Measurements from ENCODE around the gene GRM5. TPM values are rescaled to one million over a fixed set of nuclear protein-coding genes. Genes with fewer than 3 reads are reported as not detected.

The GRM5 gene
- total and polyA plus RNA-seq, 2 experiments from 2014 or later: not detected

GRCh38 chr11:88543902-88544655 is 521.7 kb downstream of the GRM5 start:
- no peaks in the 10 kb centered on the region for H3K9me3 ChIP-seq (ENCODE audit: low read depth)
- 52 to 54% methylated on average over 5 of the region's 5 CpGs for WGBS, 2 experiments (ENCODE audit: low coverage in 1 of 2, low lambda C conversion rate in 2 of 2, missing lambda C conversion rate in 2 of 2)
- H3K4me2 ChIP-seq (ENCODE audit: unreplicated experiment): peak overlapping the region; percentile 25
- peak; percentile 95 for DNase-seq
- TF ChIP-seq EZH2phosphoT487 (IDR thresholded peaks at IDR 0.05; ENCODE audit: insufficient read depth, low read depth): no peak
- no peak for TF ChIP-seq EZH2 (IDR thresholded peaks at IDR 0.05; ENCODE audit: insufficient read depth, poor library complexity, severe bottlenecking)
- H3F3A ChIP-seq (ENCODE audit: insufficient read depth): peaks cover 7% of the 10 kb centered on the region
- H3K36me3 ChIP-seq (ENCODE audit: low read depth): no peaks in the 10 kb centered on the region
- H3K27me3 ChIP-seq (replicated peaks; ENCODE audit: insufficient read depth): no peaks in the 10 kb centered on the region
- no peaks in the 10 kb centered on the region for H3K79me2 ChIP-seq (ENCODE audit: insufficient read depth)
- no peaks in the 10 kb centered on the region for H3K9me2 ChIP-seq (ENCODE audit: insufficient read depth)
- H3K4me1 ChIP-seq (ENCODE audit: insufficient read depth): peaks cover 16% of the 10 kb centered on the region
- no peaks in the 10 kb centered on the region for H4K20me1 ChIP-seq (ENCODE audit: insufficient read depth)
- peak overlapping the region; percentile 51 for H2AFZ ChIP-seq
- peak overlapping the region; percentile 37 for H3K27ac ChIP-seq
- no peak overlapping the region for H3K9ac ChIP-seq
- H3K4me3 ChIP-seq: no peak overlapping the region
- in situ Hi-C loops (cut with MboI): loop anchor here (25.0 kb wide), 4 partner anchors 307 to 1082 kb away; no protein-coding TSS in a partner anchor

GRCh38 chr11:88541006-88541405 is 524.8 kb downstream of the GRM5 start:
- Histone ChIP-seq H3K9ac (no peak overlapping the region), H3K27ac (no peak overlapping the region), H3K4me3 (no peak overlapping the region), H3K36me3 (ENCODE audit: low read depth) (no peaks in the 10 kb centered on the region), H3F3A (ENCODE audit: insufficient read depth) (peaks cover 21% of the 10 kb centered on the region), H3K27me3 (replicated peaks; ENCODE audit: insufficient read depth) (no peaks in the 10 kb centered on the region), H3K4me1 (ENCODE audit: insufficient read depth) (peaks cover 47% of the 10 kb centered on the region), H3K79me2 (ENCODE audit: insufficient read depth) (no peaks in the 10 kb centered on the region), H3K4me2 (ENCODE audit: unreplicated experiment) (no peak overlapping the region), H3K9me3 (ENCODE audit: low read depth) (no peaks in the 10 kb centered on the region), H4K20me1 (ENCODE audit: insufficient read depth) (no peaks in the 10 kb centered on the region), H2AFZ (no peak overlapping the region), H3K9me2 (ENCODE audit: insufficient read depth) (no peaks in the 10 kb centered on the region)
- WGBS, 2 experiments (ENCODE audit: low coverage in 1 of 2, low lambda C conversion rate in 2 of 2, missing lambda C conversion rate in 2 of 2): 97 to 98% methylated on average over 6 of the region's 6 CpGs
- in situ Hi-C loops (cut with MboI): loop anchor here (25.0 kb wide), 4 partner anchors 304 to 1079 kb away; no protein-coding TSS in a partner anchor
- no peak for TF ChIP-seq EZH2phosphoT487 (IDR thresholded peaks at IDR 0.05; ENCODE audit: insufficient read depth, low read depth)
- no peak for TF ChIP-seq EZH2 (IDR thresholded peaks at IDR 0.05; ENCODE audit: insufficient read depth, poor library complexity, severe bottlenecking)
- no peak for DNase-seq

DNA sequence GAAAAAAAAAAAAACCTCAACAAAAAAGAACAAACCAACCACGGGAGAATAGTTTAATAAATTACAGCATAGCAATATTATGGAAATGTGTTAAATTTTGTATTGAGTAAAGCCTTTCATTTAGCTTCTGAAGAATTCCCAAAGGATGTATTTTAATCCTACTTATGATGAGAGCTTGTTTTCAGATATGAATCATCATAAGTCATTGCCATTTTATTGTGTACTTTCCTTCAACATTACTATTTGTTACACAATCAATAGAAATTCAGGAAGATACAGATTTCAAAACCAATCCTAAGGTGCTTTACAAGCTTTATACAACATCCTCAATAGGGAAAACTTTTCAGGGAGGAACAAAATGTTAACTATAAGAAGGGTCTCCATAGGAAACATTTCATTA is 527.7 kb downstream of the GRM5 start:
- Histone ChIP-seq H3K9me3 (ENCODE audit: low read depth) (no peaks in the 10 kb centered on the region), H3K27me3 (replicated peaks; ENCODE audit: insufficient read depth) (no peaks in the 10 kb centered on the region), H3K79me2 (ENCODE audit: insufficient read depth) (no peaks in the 10 kb centered on the region), H3K36me3 (ENCODE audit: low read depth) (no peaks in the 10 kb centered on the region), H2AFZ (no peak overlapping the region), H3K9me2 (ENCODE audit: insufficient read depth) (no peaks in the 10 kb centered on the region), H3K4me3 (no peak overlapping the region), H3K4me1 (ENCODE audit: insufficient read depth) (peaks cover 44% of the 10 kb centered on the region), H3F3A (ENCODE audit: insufficient read depth) (peaks cover 25% of the 10 kb centered on the region), H3K27ac (no peak overlapping the region), H4K20me1 (ENCODE audit: insufficient read depth) (no peaks in the 10 kb centered on the region), H3K4me2 (ENCODE audit: unreplicated experiment) (peak overlapping the region; percentile 45), H3K9ac (no peak overlapping the region)
- in situ Hi-C loops (cut with MboI): loop anchor here (25.0 kb wide), 4 partner anchors 301 to 1076 kb away; no protein-coding TSS in a partner anchor
- TF ChIP-seq EZH2phosphoT487 (IDR thresholded peaks at IDR 0.05; ENCODE audit: insufficient read depth, low read depth): no peak
- no peak for TF ChIP-seq EZH2 (IDR thresholded peaks at IDR 0.05; ENCODE audit: insufficient read depth, poor library complexity, severe bottlenecking)
- peak; percentile 78 for DNase-seq
- WGBS, 2 experiments (ENCODE audit: low coverage in 1 of 2, low lambda C conversion rate in 2 of 2, missing lambda C conversion rate in 2 of 2): 5 to 19% methylated on average over 1 of the region's 1 CpG

- H3K9me2 ChIP-seq (ENCODE audit: insufficient read depth): no peaks in the 10 kb centered on the region
- peaks cover 25% of the 10 kb centered on the region for H3F3A ChIP-seq (ENCODE audit: insufficient read depth)
- peak overlapping the region; percentile 61 for H3K4me2 ChIP-seq (ENCODE audit: unreplicated experiment)
- no peak overlapping the region for H3K27ac ChIP-seq
- H3K9me3 ChIP-seq (ENCODE audit: low read depth): no peaks in the 10 kb centered on the region
- no peak overlapping the region for H3K9ac ChIP-seq
- 87 to 98% methylated on average over 2 of the region's 2 CpGs for WGBS, 2 experiments (ENCODE audit: low coverage in 1 of 2, low lambda C conversion rate in 2 of 2, missing lambda C conversion rate in 2 of 2)
- TF ChIP-seq EZH2phosphoT487 (IDR thresholded peaks at IDR 0.05; ENCODE audit: insufficient read depth, low read depth) (no peak), EZH2 (IDR thresholded peaks at IDR 0.05; ENCODE audit: insufficient read depth, poor library complexity, severe bottlenecking) (no peak)
- H4K20me1 ChIP-seq (ENCODE audit: insufficient read depth): no peaks in the 10 kb centered on the region
- in situ Hi-C loops (cut with MboI): loop anchor here (25.0 kb wide), 4 partner anchors 300 to 1075 kb away; no protein-coding TSS in a partner anchor
- H3K4me3 ChIP-seq: no peak overlapping the region
- no peak for DNase-seq
- H3K79me2 ChIP-seq (ENCODE audit: insufficient read depth): no peaks in the 10 kb centered on the region
- no peaks in the 10 kb centered on the region for H3K36me3 ChIP-seq (ENCODE audit: low read depth)
- H3K27me3 ChIP-seq (replicated peaks; ENCODE audit: insufficient read depth): no peaks in the 10 kb centered on the region
- no peak overlapping the region for H2AFZ ChIP-seq
- H3K4me1 ChIP-seq (ENCODE audit: insufficient read depth): peaks cover 44% of the 10 kb centered on the region
Measured at GRCh38 chr11:88537613-88538012, 528.2 kb downstream of the GRM5 start.

Measured in GM23248 (cell line).